HG02981 (cell line): ENCODE results near the gene CTDSP2.
"Not testable (repeated sequence)": the region's sequence is repeated elsewhere in the genome, so short reads cannot be mapped to it uniquely, and the experiment has no call there.

Experiments used
- ATAC-seq: cut with Tn5 transposase; IDR thresholded peaks from one replicate; pipeline ENCODE4 v1.9.1; 2021; ENCODE audit warnings: mild to moderate bottlenecking, moderate library complexity; ENCODE audit not compliant: unreplicated experiment

Gene CTDSP2

GRCh38 chr12:57783861-57784260 lies 62.7 kb downstream of the CTDSP2 start:
- no peak for ATAC-seq

DNA sequence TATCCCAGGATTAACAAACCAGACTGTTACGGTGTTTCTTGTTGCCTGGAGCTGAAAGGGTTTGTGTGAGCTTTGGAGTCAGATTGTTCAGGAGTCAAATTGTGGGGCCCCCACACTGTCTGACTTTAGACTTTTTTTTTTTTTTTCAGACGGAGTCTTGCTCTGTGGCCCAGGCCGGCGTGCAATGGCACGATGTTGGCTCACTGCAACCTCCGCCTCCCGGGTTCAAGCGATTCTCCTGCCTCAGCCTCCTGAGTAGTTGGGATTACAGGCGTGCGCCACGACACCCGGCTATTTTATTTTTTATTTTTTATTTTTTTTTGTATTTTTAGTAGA lies 63.1 kb downstream of the CTDSP2 start:
- ATAC-seq = no peak

DNA sequence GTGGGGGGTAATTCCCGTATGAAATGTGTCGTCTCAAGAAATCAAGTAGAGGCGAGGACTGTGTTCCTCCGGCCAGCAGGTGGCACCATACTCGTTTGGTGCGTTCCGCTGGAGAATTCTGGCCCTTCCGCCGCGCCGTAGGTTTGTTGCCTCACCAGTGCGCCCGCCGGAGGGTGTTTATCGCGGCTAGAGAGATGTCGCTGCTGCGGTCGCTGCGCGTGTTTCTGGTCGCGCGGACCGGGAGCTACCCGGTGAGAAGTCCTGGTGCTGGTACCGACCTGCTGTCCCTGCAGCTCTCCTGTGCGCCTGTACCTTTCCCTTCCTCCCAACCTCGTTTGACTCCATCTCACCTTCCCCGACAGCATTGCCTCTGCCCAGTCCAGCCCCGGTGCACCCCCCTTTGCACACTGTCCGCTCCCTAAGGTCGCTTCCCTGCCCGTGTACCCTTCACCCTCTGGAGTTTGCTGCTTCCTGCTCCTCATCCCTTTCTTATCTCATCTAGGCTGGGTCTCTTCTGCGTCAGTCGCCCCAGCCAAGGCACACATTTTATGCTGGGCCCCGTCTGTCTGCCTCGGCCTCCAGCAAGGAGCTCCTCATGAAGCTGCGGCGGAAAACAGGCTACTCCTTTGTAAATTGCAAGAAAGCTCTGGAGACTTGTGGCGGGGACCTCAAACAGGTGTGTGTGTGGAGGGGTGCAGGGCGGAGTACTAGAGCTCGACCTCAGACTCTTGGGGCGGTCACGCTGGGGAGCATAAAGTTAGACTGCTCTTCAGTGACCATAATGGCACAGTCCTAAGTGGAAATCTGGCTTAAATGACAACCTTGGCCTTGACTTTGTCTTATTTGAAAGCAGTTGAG lies 63.7 kb downstream of the CTDSP2 start, which contains the start of gene TSFM:
TSFM (plus strand) TSS at position 180 of the 858 bp plus-strand sequence; CDS start at position 195, 15 bp downstream.
- ATAC-seq = peak; percentile 89

DNA sequence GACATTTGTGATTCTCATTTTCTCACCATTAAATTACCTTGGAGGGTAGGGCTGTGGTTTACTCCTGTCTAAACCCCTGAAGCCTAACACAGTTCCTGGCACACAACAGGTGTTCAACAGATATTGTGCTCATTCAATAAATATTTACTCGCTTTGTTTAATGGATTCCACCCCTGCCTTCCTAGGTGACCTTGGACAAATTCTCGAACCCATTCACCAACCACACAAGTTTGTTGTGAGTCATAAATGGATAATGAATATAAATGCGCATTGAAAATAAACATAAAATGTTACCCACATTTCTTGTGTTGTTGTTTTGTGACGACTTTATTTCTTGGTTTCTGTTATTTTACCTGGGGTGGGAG lies 64.3 kb downstream of the CTDSP2 start:
- ATAC-seq = no peak

DNA sequence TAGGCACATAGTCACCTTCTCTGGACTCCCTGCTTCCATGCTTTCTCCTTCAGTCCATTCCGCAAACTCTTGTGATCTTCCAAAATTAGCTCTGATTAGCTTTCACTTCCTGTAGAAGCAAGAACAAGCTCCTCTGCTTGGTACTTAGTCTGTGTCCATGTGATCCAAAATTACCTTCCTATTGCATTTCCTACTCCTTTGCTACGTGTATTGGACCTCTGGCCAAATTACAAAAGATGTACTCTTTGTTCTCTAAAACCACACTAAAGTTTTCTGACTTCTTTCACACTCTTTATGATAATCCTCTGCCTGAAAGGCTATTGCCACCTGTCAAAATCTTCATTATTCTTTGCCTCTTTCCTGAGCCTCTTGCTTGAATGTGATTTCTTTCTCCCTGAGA lies 64.7 kb downstream of the CTDSP2 start:
- no peak for ATAC-seq

DNA sequence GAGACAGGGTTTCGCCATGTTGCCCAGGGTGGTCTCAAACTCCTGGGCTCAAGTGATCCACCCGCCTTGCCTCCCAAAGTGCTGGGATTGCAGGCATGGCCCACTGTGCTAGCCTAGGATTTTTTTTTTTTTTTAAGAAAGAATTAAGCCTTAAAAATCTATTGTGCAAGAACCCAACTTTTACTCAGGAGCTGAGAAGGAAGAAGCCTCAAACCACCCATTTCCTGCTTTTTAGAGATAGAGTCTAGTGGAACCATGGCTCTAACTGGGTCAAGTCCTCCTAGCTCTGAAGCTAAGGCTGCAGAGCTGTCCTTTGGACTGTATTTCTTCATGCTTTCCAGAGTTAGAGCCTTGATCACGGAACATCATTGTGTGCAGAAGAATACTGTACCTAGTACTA lies 65.3 kb downstream of the CTDSP2 start:
- no peak for ATAC-seq

DNA sequence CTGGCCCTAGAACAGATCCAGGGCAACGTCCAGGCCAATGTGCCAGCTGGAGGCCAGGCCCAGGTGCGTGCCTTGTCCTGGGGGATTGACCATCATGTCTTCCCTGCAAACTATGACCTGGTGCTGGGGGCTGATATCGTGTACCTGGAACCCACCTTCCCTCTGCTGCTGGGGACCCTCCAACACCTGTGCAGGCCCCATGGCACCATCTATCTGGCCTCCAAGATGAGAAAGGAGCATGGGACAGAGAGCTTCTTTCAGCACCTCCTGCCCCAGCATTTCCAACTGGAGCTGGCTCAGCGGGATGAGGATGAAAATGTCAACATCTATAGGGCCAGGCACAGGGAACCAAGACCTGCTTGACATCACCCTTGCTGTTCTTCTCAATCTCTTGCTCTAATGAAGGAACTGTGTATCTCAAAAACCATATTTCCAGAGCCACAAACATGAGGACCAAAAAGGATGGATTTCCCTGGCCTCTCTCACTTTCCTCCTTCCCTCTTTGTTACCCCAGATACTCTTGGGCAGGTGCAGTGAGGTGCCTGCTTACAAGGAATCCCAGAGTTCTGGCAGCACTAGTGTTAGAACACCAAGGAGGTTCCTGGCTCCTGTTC lies 66.1 kb downstream of the CTDSP2 start:
- ATAC-seq = no peak

DNA sequence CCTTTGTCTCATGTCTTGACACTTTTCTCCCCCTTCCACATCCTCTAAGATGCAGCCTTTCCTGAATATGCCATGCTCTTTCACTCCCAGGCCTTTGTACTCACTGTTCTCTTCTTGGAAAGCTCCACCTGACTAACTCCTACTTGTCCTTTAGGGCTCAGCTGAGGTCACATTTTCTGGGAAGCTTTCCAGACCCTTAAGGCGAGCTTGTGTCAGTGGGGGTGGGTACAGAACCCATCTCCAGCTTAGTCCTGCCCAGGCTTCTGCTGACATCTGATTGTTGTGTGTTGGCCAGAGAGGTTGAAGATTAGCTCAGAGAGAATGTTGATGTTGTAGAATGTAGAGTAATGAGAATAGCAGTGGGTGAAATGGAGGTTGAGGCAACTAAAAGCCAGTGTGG lies 66.8 kb downstream of the CTDSP2 start:
- ATAC-seq = no peak

- no peak for ATAC-seq
Measured at GRCh38 chr12:57777911-57778310, 68.6 kb downstream of the CTDSP2 start.

DNA sequence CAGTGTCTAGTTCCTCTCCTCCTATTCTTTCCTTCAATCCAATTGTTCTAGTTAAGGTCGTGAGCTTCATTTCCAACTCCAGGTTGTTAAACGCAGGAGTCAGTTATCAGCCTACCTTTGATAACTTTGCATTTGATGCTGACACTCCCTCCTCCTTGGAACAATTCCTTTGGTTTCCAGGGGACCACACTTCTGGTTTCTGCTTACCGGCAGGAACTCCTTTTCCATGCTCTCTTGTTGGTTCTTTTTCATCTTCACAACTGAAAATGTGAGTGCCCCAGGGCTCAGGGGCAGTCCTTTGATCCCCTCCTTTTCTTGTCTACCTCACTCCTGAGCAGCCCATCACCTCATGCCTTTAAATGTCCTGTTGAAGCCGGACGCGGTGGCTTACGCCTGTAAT lies 69.2 kb downstream of the CTDSP2 start:
- no peak for ATAC-seq

GRCh38 chr12:57776247-57776587 lies 70.3 kb downstream of the CTDSP2 start:
- ATAC-seq = no peak

GRCh38 chr12:57775563-57776246 lies 70.8 kb downstream of the CTDSP2 start:
- ATAC-seq = no peak

GRCh38 chr12:57775044-57775443 lies 71.5 kb downstream of the CTDSP2 start:
- no peak for ATAC-seq

DNA sequence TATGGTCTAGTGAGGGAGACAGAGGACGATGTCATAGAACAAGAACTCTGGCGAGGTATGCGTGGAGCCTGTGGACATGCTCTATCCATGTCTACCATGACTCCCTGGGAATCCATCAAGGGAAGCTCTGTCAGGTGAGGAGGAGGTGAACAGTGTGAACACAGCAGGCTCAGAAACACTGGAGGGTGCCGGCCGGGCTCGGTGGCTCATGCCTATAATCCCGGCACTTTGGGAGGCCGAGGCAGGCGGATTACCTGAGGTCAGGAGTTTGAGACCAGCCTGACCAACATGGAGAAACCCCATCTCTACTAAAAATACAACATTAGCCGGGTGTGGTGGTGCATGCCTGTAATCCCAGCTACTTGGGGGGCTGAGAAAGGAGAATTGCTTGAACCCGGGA lies 71.9 kb downstream of the CTDSP2 start:
- ATAC-seq = not testable (repeated sequence)

GRCh38 chr12:57772429-57773322 lies 73.9 kb downstream of the CTDSP2 start, which contains the start of gene EEF1AKMT3:
TSS of gene EEF1AKMT3 (plus strand) at chr12:57772614. CDS start at chr12:57772725, 111 bp downstream.
- no peak for ATAC-seq

DNA sequence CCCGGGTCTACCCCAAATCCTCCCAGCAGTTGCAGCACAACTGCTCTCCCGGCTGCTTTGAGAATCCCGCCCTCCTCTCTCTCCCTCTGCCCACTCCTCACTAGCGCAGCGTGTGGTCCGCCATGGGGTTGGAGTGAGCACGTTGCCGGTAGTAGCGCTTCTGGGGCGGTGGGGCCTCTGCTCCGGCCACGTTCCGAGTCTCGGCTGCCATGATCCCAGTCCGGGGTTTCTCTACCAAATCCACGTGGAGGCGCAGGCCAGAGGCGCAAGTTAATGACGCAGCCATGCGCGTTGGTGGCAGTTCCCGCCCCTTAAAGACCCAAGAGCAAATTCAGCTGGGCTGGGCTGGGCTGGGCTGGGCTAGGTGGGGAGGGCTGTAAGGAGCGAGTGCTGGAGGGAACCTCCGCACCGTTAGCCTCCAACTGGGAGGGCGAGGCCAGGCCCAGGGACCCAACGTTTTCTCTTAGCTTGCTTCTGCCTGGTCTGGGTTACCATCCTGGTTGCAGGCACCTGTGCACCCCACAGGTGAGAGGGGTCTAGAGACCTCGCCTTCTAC lies 74.6 kb downstream of the CTDSP2 start, which contains the start of gene METTL1:
METTL1 (minus strand) TSS at position 233 of the 556 bp plus-strand sequence; CDS start at position 211, 22 bp downstream.
- peak; percentile 82 for ATAC-seq

DNA sequence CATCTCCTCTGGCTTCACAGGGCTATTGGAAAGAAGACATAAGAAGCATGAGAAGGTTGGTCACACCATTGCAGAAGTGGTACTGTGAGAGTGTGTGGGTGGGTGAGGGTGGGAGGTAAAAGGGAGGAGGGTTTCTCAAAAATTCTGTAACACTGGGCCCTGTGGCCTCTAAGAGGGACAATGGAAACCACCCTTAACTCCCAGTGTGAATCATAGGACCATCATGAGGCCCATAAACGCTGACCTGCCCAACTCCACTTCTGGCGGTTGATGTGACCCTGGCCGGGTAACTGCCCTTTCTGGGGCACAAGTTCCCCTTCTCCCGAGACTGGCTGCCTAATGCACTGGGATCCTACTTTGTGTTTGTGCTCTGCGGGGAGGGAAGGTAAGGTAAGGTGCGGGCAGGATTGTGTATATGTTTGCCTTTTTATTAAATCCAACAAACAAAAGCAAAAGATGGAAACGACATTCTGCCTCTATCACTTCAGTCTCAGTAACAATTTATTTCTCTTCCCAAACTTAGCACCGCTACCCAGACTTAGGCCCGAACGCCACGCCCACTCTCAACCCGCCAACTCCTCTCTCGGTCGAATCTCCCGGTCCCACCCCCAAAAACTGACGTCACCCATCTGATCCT lies 75.2 kb downstream of the CTDSP2 start:
- ATAC-seq = peak; percentile 69

DNA sequence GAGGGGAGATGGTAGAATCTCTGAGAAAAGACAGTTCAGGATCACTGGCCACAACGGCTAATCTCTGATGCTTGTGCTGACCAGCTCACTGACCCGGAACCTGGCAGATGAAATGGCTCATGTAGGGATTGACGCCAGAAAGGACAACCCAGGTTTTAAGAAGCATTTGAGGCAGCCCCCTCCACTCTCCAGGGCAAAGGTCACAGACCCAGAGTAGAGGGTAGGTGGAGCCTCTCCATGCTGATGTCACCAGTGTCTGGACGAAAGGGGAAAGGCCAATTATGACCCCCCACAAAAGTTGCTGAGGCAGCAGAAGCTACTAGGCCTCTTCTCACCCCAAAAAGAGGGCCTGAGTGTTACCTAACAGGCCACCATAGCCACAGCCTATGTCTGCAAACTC lies 75.8 kb downstream of the CTDSP2 start:
- no peak for ATAC-seq
